NB4 (cell line): ENCODE results near the gene DIPK2B.

Experiments
- DNase-seq: peaks from one replicate; pipeline ENCODE4 v3.0.0; 2010; ENCODE audit warnings: low read depth
- H3K4me3 ChIP-seq: one replicate; pipeline ENCODE4 v1.5.1; 2011; ENCODE audit warnings: mild to moderate bottlenecking, low read depth, low read length, moderate library complexity
- MYC ChIP-seq: IDR thresholded peaks from 2 replicates; pipeline ENCODE4 v1.6.1; 2011; ENCODE audit warnings: low read depth, low read length
- POLR2A ChIP-seq: IDR thresholded peaks from 2 replicates; pipeline ENCODE4 v1.6.1; 2011; ENCODE audit warnings: mild to moderate bottlenecking; ENCODE audit not compliant: insufficient read length; ENCODE audit errors: extremely low read depth
- TF ChIP-seq, protein P1 (sequence below): IDR thresholded peaks from one replicate; pipeline ENCODE4 v1.5.1; 2012; ENCODE audit warnings: low read depth, low read length
- TF ChIP-seq, protein P2 (sequence below): IDR thresholded peaks from 2 replicates; pipeline ENCODE4 v1.6.1; 2011; ENCODE audit warnings: low read depth, low read length

The DIPK2B gene

DNA sequence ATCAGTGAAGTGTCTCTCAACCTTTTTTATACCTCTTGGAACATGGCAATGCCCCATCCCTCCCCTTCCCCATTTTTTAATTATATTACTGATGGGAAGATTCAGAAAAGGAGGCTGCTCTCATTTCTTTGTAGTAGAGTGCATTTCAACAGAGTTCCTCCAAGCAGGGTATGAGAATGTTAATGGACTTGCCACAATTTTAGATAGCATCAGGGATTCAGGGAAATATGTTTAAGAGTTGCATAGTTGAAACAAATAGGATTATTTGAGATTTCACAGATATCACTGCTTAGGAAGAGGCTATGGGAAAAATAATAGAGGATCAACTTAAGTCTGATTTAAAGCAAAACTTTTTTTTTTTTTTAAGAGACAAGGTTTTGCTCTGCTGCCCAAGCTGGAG, 46.2 kb downstream of the DIPK2B start:
- TF ChIP-seq, protein P1, sequence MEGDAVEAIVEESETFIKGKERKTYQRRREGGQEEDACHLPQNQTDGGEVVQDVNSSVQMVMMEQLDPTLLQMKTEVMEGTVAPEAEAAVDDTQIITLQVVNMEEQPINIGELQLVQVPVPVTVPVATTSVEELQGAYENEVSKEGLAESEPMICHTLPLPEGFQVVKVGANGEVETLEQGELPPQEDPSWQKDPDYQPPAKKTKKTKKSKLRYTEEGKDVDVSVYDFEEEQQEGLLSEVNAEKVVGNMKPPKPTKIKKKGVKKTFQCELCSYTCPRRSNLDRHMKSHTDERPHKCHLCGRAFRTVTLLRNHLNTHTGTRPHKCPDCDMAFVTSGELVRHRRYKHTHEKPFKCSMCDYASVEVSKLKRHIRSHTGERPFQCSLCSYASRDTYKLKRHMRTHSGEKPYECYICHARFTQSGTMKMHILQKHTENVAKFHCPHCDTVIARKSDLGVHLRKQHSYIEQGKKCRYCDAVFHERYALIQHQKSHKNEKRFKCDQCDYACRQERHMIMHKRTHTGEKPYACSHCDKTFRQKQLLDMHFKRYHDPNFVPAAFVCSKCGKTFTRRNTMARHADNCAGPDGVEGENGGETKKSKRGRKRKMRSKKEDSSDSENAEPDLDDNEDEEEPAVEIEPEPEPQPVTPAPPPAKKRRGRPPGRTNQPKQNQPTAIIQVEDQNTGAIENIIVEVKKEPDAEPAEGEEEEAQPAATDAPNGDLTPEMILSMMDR: no peak
- TF ChIP-seq, protein P2, sequence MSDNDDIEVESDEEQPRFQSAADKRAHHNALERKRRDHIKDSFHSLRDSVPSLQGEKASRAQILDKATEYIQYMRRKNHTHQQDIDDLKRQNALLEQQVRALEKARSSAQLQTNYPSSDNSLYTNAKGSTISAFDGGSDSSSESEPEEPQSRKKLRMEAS: no peak
- no peak for TF ChIP-seq MYC
- no peak for TF ChIP-seq POLR2A
- H3K4me3 ChIP-seq: no peak overlapping the region
- DNase-seq: no peak

DNA sequence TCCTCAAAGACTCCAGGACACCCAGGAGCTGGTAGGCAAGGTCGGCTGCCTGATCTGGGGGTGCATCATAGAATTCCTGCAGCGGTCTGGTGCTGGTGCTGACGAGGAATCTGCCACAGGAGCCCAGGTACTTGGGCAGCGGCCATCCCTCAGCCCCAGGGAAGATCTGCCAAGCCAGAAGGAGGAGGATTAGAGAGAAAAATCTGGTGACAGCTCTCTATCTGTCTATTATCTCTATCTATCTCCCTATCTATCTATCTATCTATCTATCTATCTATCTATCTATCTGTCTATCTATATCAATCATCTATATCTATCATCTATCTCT, 46.7 kb downstream of the DIPK2B start:
- DNase-seq: no peak
- TF ChIP-seq MYC (no peak), POLR2A (no peak)
- TF ChIP-seq, protein P2: no peak
- TF ChIP-seq, protein P1: no peak
- no peak overlapping the region for H3K4me3 ChIP-seq
